Gastrocnemius medialis (tissue), 4 donors: Measurements from ENCODE around the gene EGLN1. TPM values are rescaled to one million over a fixed set of nuclear protein-coding genes. Genes with fewer than 3 reads are reported as not detected.
"Not testable (repeated sequence)": the region's sequence is repeated elsewhere in the genome, so short reads cannot be mapped to it uniquely, and the experiment has no call there.

Source experiments
- ATAC-seq, 2 donors: fragments of 150-250 bp; one replicate each; pipeline ENCODE4 v1.9.1; 2016
- DNase-seq, 2 donors: peaks; one replicate each; pipeline ENCODE4 v3.0.0-alpha.2; 2019
- H3K27ac ChIP-seq, 4 donors: fragments of 200-600 bp; sonication (generic); 1 replicate in 1 of 4; 2 replicates in 3 of 4; pipeline ENCODE4 v1.5.1; 2016 to 2018; ENCODE audit warnings: mild to moderate bottlenecking in 2 of 4, moderate library complexity in 1 of 4
- H3K27me3 ChIP-seq, 3 donors: fragments of 200-600 bp; sonication (generic) in 2 of 3; 1 replicate in 1 of 3; 2 replicates in 2 of 3; pipeline versions ENCODE4 v1.5.1 to v1.6.0; 2016 to 2019; ENCODE audit warnings: mild to moderate bottlenecking in 1 of 3, moderate library complexity in 1 of 3
- H3K36me3 ChIP-seq, 2 donors: fragments of 200-600 bp; sonication (generic) in 1 of 2; one replicate each; pipeline ENCODE4 v1.5.1; 2017 to 2018
- H3K4me1 ChIP-seq, 2 donors: fragments of 200-600 bp; sonication (generic) in 1 of 2; one replicate each; pipeline ENCODE4 v1.5.1; 2016 to 2017; ENCODE audit warnings: mild to moderate bottlenecking in 2 of 2
- H3K4me3 ChIP-seq, 4 donors: fragments of 200-600 bp; sonication (generic) in 3 of 4; 1 replicate in 1 of 4; 2 replicates in 3 of 4; pipeline ENCODE4 v1.5.1; 2016 to 2019; ENCODE audit warnings: mild to moderate bottlenecking in 2 of 4
- H3K9me3 ChIP-seq, 3 donors: fragments of 200-600 bp; sonication (generic) in 2 of 3; 1 replicate in 1 of 3; 2 replicates in 2 of 3; pipeline ENCODE4 v1.5.1; 2016 to 2019
- CTCF ChIP-seq, 5 experiments: fragments of 450-650 bp in 3 of 5; fragments of 200-600 bp in 2 of 5; sonication (generic) in 2 of 5; IDR thresholded peaks in 4 of 5; conservative IDR thresholded peaks in 1 of 5; 1 replicate in 4 of 5; 2 replicates in 1 of 5; pipeline ENCODE4 v1.5.1; 2016 to 2019; ENCODE audit warnings: antibody characterized with exemption in 5 of 5, mild to moderate bottlenecking in 3 of 5, moderate library complexity in 3 of 5
- POLR2A ChIP-seq, 2 donors: fragments of 450-650 bp; IDR thresholded peaks; one replicate each; pipeline ENCODE4 v1.6.1; 2017; ENCODE audit warnings: antibody characterized with exemption in 2 of 2, mild to moderate bottlenecking in 2 of 2, moderate library complexity in 2 of 2
- in situ Hi-C, 4 donors: fragments of 200-750 bp; cut with MboI; loops; one replicate each; pipeline versions ENCODE4 v1.15.0 to v1.8.0; 2017; ENCODE audit warnings: low sequenced_read_pairs in 4 of 4
- intact Hi-C: fragments of 100-400 bp; cut with DNase I; formaldehyde crosslinking; loops from one replicate; pipeline ENCODE4 v1.15.1; 2023; ENCODE audit warnings: low total_unique reads
- total RNA-seq, 4 donors: library from RNA; depleted of rRNA; stranded (reverse); fragments of >200 nt; gene quantifications; one replicate each; pipeline versions ENCODE4 v1.1.0 to v1.2.3, GENCODE V29; 2016

EGLN1 gene
- 100 to 1,000 TPM; 500 to 862 (median 706) TPM for total RNA-seq

DNA sequence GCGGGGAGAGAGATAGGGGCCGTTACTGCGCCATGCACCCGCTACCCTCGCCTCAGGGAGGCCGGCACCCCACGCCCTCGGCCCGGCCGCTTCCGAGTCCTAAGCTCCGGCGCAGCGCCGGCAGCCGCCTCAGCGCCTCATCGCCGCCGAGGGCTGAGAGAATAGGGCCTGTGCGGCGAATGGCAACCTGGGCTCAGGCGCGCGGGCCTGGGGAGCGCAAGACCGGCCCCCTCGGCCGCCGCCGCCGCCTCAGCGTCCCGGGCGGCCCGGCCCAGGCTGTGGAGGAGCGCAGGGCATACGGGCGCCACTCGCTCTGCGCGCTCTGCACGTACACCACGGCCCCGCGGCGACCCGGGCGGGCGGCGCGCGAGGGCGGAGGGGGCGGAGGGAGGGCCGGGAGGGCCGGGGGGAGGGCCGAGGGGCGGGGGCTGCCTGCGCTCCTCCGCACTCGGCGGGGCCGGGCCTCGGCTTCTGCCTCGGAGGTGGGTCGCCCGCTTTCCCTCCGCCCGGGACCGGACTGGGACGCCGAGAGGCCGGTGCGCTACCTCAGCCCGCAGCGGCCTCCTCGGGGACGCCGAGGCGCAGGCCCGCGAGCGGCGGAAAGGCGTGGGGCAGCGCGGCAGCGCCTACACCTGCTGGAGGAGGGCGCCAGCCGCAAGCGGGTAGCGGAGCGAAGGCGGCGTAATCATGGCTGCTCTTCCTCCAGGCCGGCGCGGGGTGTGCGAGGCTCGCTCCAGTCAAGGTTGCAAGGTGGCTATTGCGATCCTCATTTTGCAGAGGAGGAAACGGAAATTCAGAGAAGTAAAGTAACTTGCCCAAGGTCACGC lies at the start of gene EGLN1:
Gene EGLN1, minus strand, starts transcription at position 317 of the 827 bp plus-strand sequence. CDS start 399 bp downstream, outside the sequence.
- H3K4me1 ChIP-seq = peaks cover 38 to 40% of the 10 kb centered on the region in 2 donors

DNA sequence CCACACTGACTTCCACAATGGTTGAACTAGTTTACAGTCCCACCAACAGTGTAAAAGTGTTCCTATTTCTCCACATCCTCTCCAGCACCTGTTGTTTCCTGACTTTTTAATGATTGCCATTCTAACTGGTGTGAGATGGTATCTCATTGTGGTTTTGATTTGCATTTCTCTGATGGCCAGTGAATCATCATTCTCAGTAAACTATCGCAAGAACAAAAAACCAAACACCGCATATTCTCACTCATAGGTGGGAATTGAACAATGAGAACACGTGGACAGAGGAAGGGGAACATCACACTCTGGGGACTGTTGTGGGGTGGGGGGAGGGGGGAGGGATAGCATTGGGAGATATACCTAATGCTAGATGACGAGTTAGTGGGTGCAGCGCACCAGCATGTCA lies 49.4 kb upstream of the EGLN1 start:
- DNase-seq, in situ Hi-C loops, H3K27ac ChIP-seq, intact Hi-C loops, H3K9me3 ChIP-seq, ATAC-seq, H3K27me3 ChIP-seq, H3K36me3 ChIP-seq, H3K4me3 ChIP-seq, H3K4me1 ChIP-seq: not testable (repeated sequence)

More for the DNA sequence above, at the start of gene EGLN1:
- intact Hi-C loops = loop anchor here (2.0 to 10.0 kb wide), 6 partner anchors 63 to 557 kb away; partner anchors contain the start of genes C1orf198, GNPAT and TSNAX
- ATAC-seq (peak; percentile 48 to 67), DNase-seq (peak; percentile 78 to 82)
- in situ Hi-C loops = loop anchor here in 1 of 4 donors (10.0 kb wide), 1 partner anchor 103 kb away; the partner anchor contains the start of gene TSNAX
- TF ChIP-seq POLR2A (IDR thresholded peaks at IDR 0.05) (peak; percentile 93 to 96), CTCF (IDR thresholded peaks at IDR 0.05 in 4 of 5, conservative IDR thresholded peaks at IDR 0.05 in 1 of 5) (peak in 4 of 5 experiments; percentile 7 to 31 (median 18))
- Histone ChIP-seq H3K4me3 (peak within 1 kb of the TSS; percentile 75 to 87 (median 82)), H3K9me3 (no peaks in the 10 kb centered on the region), H3K27me3 (no peaks in the 10 kb centered on the region), H3K36me3 (peaks cover 0 to 32% of the 10 kb centered on the region in 2 donors), H3K27ac (peak within 1 kb of the TSS; percentile 97 to 98 (median 98))

GRCh38 chr1:231471027-231471426 lies 48.9 kb upstream of the EGLN1 start:
- H3K4me3 ChIP-seq, in situ Hi-C loops, ATAC-seq: not testable (repeated sequence)

GRCh38 chr1:231467986-231468385 lies 45.9 kb upstream of the EGLN1 start:
- no peak for DNase-seq
- Histone ChIP-seq H3K4me3 (no peak overlapping the region), H3K27ac (no peak overlapping the region), H3K9me3 (no peaks in the 10 kb centered on the region), H3K27me3 (no peaks in the 10 kb centered on the region), H3K36me3 (no peaks in the 10 kb centered on the region), H3K4me1 (no peaks in the 10 kb centered on the region)
- no peak for TF ChIP-seq POLR2A (IDR thresholded peaks at IDR 0.05)
- TF ChIP-seq CTCF (IDR thresholded peaks at IDR 0.05 in 4 of 5, conservative IDR thresholded peaks at IDR 0.05 in 1 of 5) = no peak
- no peak for ATAC-seq
- in situ Hi-C loops = no loop called here
- intact Hi-C loops = no loop called here

More at GRCh38 chr1:231471027-231471426, 48.9 kb upstream of the EGLN1 start:
- intact Hi-C loops, H3K36me3 ChIP-seq, H3K27ac ChIP-seq, H3K27me3 ChIP-seq, H3K9me3 ChIP-seq, DNase-seq, H3K4me1 ChIP-seq: not testable (repeated sequence)

DNA sequence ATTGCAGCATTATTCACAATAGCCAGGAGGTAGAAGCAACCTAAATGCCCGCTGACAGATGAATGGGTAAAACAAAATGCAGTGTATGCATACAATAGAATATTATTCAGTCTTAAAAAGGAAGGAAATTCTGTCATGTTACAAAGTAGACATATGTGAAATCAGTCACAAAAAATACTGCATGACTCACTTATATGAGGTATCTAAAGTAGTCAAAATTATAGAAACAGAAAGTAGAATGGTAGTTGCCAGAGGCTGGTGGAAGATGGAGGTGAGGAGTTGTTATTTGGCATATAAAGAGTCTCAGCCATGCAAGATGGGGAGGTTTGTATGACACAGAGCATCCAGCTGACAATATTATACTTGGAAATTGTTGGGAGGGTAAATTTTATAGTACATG lies 43.0 kb upstream of the EGLN1 start:
- intact Hi-C loops (no loop called here), in situ Hi-C loops (no loop called here)
- no peaks in the 10 kb centered on the region for H3K36me3 ChIP-seq
- no peaks in the 10 kb centered on the region for H3K9me3 ChIP-seq
- no peaks in the 10 kb centered on the region for H3K4me1 ChIP-seq
- no peaks in the 10 kb centered on the region for H3K27me3 ChIP-seq
- H3K27ac ChIP-seq = no peak overlapping the region
- no peak for TF ChIP-seq CTCF (IDR thresholded peaks at IDR 0.05 in 4 of 5, conservative IDR thresholded peaks at IDR 0.05 in 1 of 5)
- no peak for TF ChIP-seq POLR2A (IDR thresholded peaks at IDR 0.05)
- ATAC-seq (no peak), DNase-seq (no peak)
- H3K4me3 ChIP-seq = no peak overlapping the region
